Kidney epithelial cell (primary cell): ENCODE results near the gene WARS2. TPM values are rescaled to one million over a fixed set of nuclear protein-coding genes. Genes with fewer than 3 reads are reported as not detected.

Source experiments
- DNase-seq: peaks from one replicate; pipeline ENCODE4 v3.0.0-alpha.2; 2010; ENCODE audit warnings: low read depth
- H3K27me3 ChIP-seq: 2 replicates; pipeline ENCODE4 v1.6.0; 2011; ENCODE audit warnings: low read length; ENCODE audit not compliant: control insufficient read depth, insufficient read depth
- H3K36me3 ChIP-seq: 2 replicates; pipeline ENCODE4 v1.5.1; 2011; ENCODE audit warnings: low read length; ENCODE audit not compliant: control insufficient read depth, insufficient read depth
- H3K4me3 ChIP-seq: 2 replicates; pipeline ENCODE4 v1.5.1; 2011; ENCODE audit warnings: low read depth, mild to moderate bottlenecking, control low read depth, low read length
- CTCF ChIP-seq: IDR thresholded peaks from 2 replicates; pipeline ENCODE4 v1.5.1; 2011; ENCODE audit warnings: mild to moderate bottlenecking, moderate library complexity, low read length, control low read depth, inconsistent platforms; ENCODE audit not compliant: insufficient read depth, poor library complexity, severe bottlenecking
- total RNA-seq: library from RNA; depleted of rRNA; stranded (reverse); fragments of >200 nt; gene quantifications from 2 replicates; pipeline ENCODE4 v1.2.3, GENCODE V29; 2015

WARS2 gene
- total RNA-seq, 1 donor from 2014 or later, result 18.7 TPM

GRCh38 chr1:118993700-118994026 lies 146.8 kb downstream of the WARS2 start:
- no peak for TF ChIP-seq CTCF
- H3K27me3 ChIP-seq, result peaks cover 93% of the 10 kb centered on the region
- H3K36me3 ChIP-seq, result no peaks in the 10 kb centered on the region
- DNase-seq, result no peak
- no peak overlapping the region for H3K4me3 ChIP-seq

GRCh38 chr1:118992868-118993699 lies 147.4 kb downstream of the WARS2 start:
- no peak for TF ChIP-seq CTCF
- Histone ChIP-seq H3K4me3 (no peak overlapping the region), H3K36me3 (no peaks in the 10 kb centered on the region), H3K27me3 (peaks cover 94% of the 10 kb centered on the region)
- DNase-seq, result no peak

GRCh38 chr1:118992237-118992825 lies 148.1 kb downstream of the WARS2 start:
- H3K27me3 ChIP-seq, result peaks cover 96% of the 10 kb centered on the region
- H3K36me3 ChIP-seq, result no peaks in the 10 kb centered on the region
- DNase-seq, result no peak
- no peak for TF ChIP-seq CTCF
- no peak overlapping the region for H3K4me3 ChIP-seq

GRCh38 chr1:118991448-118991847 lies 149.0 kb downstream of the WARS2 start:
- Histone ChIP-seq H3K4me3 (no peak overlapping the region), H3K27me3 (peaks cover 97% of the 10 kb centered on the region), H3K36me3 (no peaks in the 10 kb centered on the region)
- TF ChIP-seq CTCF, result no peak
- DNase-seq, result no peak

- DNase-seq, result no peak
- no peak for TF ChIP-seq CTCF
- Histone ChIP-seq H3K4me3 (no peak overlapping the region), H3K27me3 (peaks cover 98% of the 10 kb centered on the region), H3K36me3 (no peaks in the 10 kb centered on the region)
Measured at GRCh38 chr1:118990513-118991152, 149.8 kb downstream of the WARS2 start.
